B cell (primary cell): ENCODE measurements around the gene UGT2B10.

Experiments
- EZH2 ChIP-seq: IDR thresholded peaks from 2 replicates; pipeline ENCODE4 v1.6.1; 2012; ENCODE audit warnings: borderline replicate concordance, low read depth, mild to moderate bottlenecking, moderate library complexity, low read length; ENCODE audit not compliant: insufficient read depth, poor library complexity, severe bottlenecking
- TF ChIP-seq, protein P1 (sequence below): fragments of 200-600 bp; IDR thresholded peaks from one replicate; pipeline ENCODE4 v1.8.0; 2022; ENCODE audit warnings: antibody characterized with exemption, mild to moderate bottlenecking

DNA sequence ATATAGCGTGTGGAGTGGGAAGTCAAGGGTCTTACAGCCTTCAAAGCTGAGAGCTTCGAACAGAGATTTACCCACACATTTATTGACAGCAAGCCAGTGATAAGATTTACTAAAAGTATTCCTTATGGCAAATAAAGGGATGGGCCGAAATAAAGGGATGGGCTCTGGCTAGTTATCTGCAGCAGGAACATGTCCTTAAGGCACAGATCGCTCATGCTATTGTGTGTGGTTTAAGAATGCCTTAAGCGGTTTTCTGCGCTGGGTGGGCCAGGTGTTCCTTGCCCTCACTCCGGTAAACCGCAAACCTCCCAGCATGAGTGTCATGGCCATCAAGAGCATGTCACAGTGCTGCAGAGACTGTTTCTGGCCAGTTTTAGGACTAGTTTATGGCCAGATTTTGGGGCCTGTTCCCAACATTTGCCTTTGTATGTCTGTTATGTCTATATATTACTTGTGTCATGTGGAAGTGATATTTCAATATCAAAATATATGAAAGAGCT is 53.5 kb downstream of the UGT2B10 start:
- TF ChIP-seq, protein P1, sequence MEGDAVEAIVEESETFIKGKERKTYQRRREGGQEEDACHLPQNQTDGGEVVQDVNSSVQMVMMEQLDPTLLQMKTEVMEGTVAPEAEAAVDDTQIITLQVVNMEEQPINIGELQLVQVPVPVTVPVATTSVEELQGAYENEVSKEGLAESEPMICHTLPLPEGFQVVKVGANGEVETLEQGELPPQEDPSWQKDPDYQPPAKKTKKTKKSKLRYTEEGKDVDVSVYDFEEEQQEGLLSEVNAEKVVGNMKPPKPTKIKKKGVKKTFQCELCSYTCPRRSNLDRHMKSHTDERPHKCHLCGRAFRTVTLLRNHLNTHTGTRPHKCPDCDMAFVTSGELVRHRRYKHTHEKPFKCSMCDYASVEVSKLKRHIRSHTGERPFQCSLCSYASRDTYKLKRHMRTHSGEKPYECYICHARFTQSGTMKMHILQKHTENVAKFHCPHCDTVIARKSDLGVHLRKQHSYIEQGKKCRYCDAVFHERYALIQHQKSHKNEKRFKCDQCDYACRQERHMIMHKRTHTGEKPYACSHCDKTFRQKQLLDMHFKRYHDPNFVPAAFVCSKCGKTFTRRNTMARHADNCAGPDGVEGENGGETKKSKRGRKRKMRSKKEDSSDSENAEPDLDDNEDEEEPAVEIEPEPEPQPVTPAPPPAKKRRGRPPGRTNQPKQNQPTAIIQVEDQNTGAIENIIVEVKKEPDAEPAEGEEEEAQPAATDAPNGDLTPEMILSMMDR: no peak
- TF ChIP-seq EZH2: no peak
